Measurements from ENCODE around the gene GPR63. TPM values are rescaled to one million over a fixed set of nuclear protein-coding genes. Genes with fewer than 3 reads are reported as not detected.

Gene GPR63
- total RNA-seq, 1 donor from 2014 or later, result 18.2 TPM

- peaks cover 21% of the 10 kb centered on the region for H3K27me3 ChIP-seq
- peaks cover 46% of the 10 kb centered on the region for H3K79me2 ChIP-seq (ENCODE audit: low read depth)
- H3K4me2 ChIP-seq, result peak overlapping the region; percentile 85
- H3K4me1 ChIP-seq, result peaks cover 20% of the 10 kb centered on the region
- Mint-ChIP-seq H3K4me1 (peaks cover 20% of the 10 kb centered on the region), H3K36me3 (no peaks in the 10 kb centered on the region), H3K4me3 (peak overlapping the region; percentile 100), H3K9me3 (no peaks in the 10 kb centered on the region), H3K27ac (peak overlapping the region; percentile 95), H3K27me3 (ENCODE audit: insufficient read depth, low read depth) (peaks cover 8% of the 10 kb centered on the region)
- H3K9ac ChIP-seq, result peak overlapping the region; percentile 60
- TF ChIP-seq CTCF (IDR thresholded peaks at IDR 0.05) (no peak), EZH2phosphoT487 (IDR thresholded peaks at IDR 0.05) (no peak), EZH2 (IDR thresholded peaks at IDR 0.05) (no peak)
- H4K20me1 ChIP-seq (ENCODE audit: low read depth), result peaks cover 8% of the 10 kb centered on the region
- peak; percentile 50 for DNase-seq (ENCODE audit: low spot score)
- peak overlapping the region; percentile 99 for H2AFZ ChIP-seq (replicated peaks)
- H3K9me3 ChIP-seq (ENCODE audit: low read depth), result no peaks in the 10 kb centered on the region
- no peak overlapping the region for H3K27ac ChIP-seq
- peaks cover 8% of the 10 kb centered on the region for H3F3A ChIP-seq (ENCODE audit: low read depth)
- peak overlapping the region; percentile 82 for H3K4me3 ChIP-seq
- no peaks in the 10 kb centered on the region for H3K36me3 ChIP-seq
These were observed 621 bp downstream of the GPR63 start for GRCh38 chr6:96836631-96837080.

DNA sequence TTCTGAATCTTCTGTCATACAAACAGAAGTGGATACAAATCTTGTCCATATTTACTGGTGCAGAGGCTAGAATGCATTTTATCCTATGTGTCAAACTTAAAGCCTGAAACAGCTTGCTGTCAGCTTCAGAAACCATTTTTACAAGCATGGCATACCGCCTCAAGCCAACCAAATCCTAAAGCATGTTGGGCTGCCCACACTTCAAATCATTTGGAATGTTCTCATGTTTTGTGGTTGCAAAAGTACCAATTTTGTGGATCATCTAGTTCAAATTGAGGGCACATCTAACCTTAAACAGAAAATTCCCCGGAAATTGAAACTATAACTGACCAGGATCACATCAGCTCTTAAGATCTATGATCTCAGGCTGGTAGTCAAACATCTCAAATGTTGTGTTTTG lies 3.2 kb downstream of the GPR63 start:
- Mint-ChIP-seq H3K4me1 (peaks cover 20% of the 10 kb centered on the region), H3K4me3 (no peak overlapping the region), H3K9me3 (no peaks in the 10 kb centered on the region), H3K36me3 (peaks cover 1% of the 10 kb centered on the region), H3K27ac (no peak overlapping the region), H3K27me3 (ENCODE audit: insufficient read depth, low read depth) (peaks cover 6% of the 10 kb centered on the region)
- Histone ChIP-seq H4K20me1 (ENCODE audit: low read depth) (peaks cover 8% of the 10 kb centered on the region), H3K4me2 (peak overlapping the region; percentile 85), H2AFZ (replicated peaks) (no peak overlapping the region), H3F3A (ENCODE audit: low read depth) (peaks cover 8% of the 10 kb centered on the region), H3K27me3 (peaks cover 14% of the 10 kb centered on the region), H3K9me3 (ENCODE audit: low read depth) (no peaks in the 10 kb centered on the region), H3K9ac (no peak overlapping the region), H3K36me3 (no peaks in the 10 kb centered on the region), H3K4me3 (no peak overlapping the region), H3K4me1 (peaks cover 20% of the 10 kb centered on the region), H3K79me2 (ENCODE audit: low read depth) (peaks cover 51% of the 10 kb centered on the region), H3K27ac (no peak overlapping the region)
- DNase-seq (ENCODE audit: low spot score), result no peak
- no peak for TF ChIP-seq EZH2phosphoT487 (IDR thresholded peaks at IDR 0.05)
- no peak for TF ChIP-seq CTCF (IDR thresholded peaks at IDR 0.05)
- no peak for TF ChIP-seq EZH2 (IDR thresholded peaks at IDR 0.05)

GRCh38 chr6:96832780-96833179 lies 4.5 kb downstream of the GPR63 start:
- H3K27me3 Mint-ChIP-seq (ENCODE audit: insufficient read depth, low read depth), result peaks cover 2% of the 10 kb centered on the region
- DNase-seq (ENCODE audit: low spot score), result no peak
- no peaks in the 10 kb centered on the region for H3K36me3 ChIP-seq
- no peak overlapping the region for H3K4me3 ChIP-seq
- H3K4me1 ChIP-seq, result peaks cover 17% of the 10 kb centered on the region
- H3K4me3 Mint-ChIP-seq, result no peak overlapping the region
- TF ChIP-seq CTCF (IDR thresholded peaks at IDR 0.05), result no peak
- H3K27me3 ChIP-seq, result peaks cover 4% of the 10 kb centered on the region
- peaks cover 3% of the 10 kb centered on the region for H3F3A ChIP-seq (ENCODE audit: low read depth)
- H3K27ac ChIP-seq, result no peak overlapping the region
- H3K9ac ChIP-seq, result no peak overlapping the region
- no peaks in the 10 kb centered on the region for H3K9me3 ChIP-seq (ENCODE audit: low read depth)
- H3K4me2 ChIP-seq, result no peak overlapping the region
- peaks cover 3% of the 10 kb centered on the region for H3K36me3 Mint-ChIP-seq
- peaks cover 55% of the 10 kb centered on the region for H3K79me2 ChIP-seq (ENCODE audit: low read depth)
- H3K9me3 Mint-ChIP-seq, result no peaks in the 10 kb centered on the region
- H2AFZ ChIP-seq (replicated peaks), result no peak overlapping the region
- H4K20me1 ChIP-seq (ENCODE audit: low read depth), result peaks cover 8% of the 10 kb centered on the region
- no peak overlapping the region for H3K27ac Mint-ChIP-seq
- peaks cover 20% of the 10 kb centered on the region for H3K4me1 Mint-ChIP-seq
